Glomerular endothelial cell (primary cell): ENCODE measurements around the gene PTPRN2. TPM values are rescaled to one million over a fixed set of nuclear protein-coding genes. Genes with fewer than 3 reads are reported as not detected.
"Not testable (repeated sequence)": the region's sequence is repeated elsewhere in the genome, so short reads cannot be mapped to it uniquely, and the experiment has no call there.

Experiments
- DNase-seq: peaks from one replicate; pipeline ENCODE4 v3.0.0-alpha.2; 2011; ENCODE audit warnings: low read depth, low spot score; ENCODE audit errors: extremely low read depth
- total RNA-seq: library from RNA; depleted of rRNA; stranded (reverse); fragments of >200 nt; gene quantifications from 2 replicates; pipeline ENCODE4 v1.2.3, GENCODE V29; 2015

The PTPRN2 gene
- total RNA-seq, 1 donor from 2014 or later: 10.0 TPM

DNA sequence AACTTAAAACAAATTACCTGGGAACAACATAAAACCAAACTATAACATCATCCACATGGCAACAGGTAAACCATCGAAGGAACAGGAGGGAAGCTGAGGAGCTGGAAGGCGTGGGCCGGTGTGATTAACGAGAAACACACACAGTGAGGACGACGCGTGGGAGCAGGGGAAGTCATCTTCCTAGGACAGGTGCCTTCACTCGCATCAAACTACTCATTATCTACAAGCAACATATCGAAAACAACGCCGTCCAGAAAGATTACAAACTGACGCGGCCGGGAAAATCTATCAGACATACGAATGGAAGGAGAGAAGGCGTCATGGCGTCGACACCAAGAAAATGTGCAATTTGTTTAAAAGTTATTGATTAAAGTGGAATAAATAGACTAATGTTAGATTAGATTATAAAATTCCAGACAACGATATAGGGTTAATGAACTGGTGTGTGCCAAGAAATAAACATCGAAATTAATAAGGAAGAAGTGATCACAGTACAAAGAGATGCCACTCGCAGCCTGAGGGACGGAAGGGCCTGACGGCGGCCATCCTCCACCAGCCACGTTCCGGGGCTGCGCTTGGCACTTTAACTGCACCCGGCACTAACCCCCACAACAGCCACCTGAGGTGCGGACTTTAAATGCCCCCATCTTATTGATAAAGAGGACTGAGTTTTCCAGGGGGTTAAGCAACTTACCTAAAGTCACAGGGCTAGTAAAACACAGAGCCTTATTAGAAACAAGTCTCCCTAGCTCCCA is 669.1 kb downstream of the PTPRN2 start:
- DNase-seq: no peak

DNA sequence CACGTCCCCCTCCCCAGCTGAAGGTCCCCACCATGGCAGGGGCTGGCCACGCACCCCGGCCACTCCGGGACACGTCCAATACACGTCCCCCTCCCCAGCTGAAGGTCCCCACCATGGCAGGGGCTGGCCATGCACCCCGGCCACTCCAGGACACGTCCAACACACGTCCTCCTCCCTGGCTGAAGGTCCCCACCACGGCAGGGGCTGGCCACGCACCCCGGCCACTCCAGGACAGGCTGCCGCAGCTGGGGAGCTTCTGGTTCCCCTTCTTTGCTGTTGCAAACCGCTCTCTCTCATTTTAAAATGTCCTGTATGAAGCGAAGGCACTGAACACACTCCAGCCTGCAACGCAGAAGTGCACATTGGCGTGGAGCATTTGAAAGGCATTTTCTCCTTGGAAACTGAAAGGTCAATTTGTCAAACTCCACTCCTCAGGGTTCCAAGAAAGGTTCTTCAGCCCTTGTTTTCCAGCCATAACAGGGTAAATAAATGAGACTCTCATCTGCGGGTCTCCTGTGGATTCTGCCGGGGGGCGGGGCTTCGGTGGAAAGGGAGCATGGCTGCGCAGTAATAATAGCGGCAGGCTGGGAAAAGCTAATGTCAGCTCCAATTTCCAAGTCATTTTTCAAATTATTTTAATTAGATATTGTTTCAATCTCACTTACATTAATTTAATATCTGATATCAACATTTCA is 670.5 kb downstream of the PTPRN2 start:
- no peak for DNase-seq

DNA sequence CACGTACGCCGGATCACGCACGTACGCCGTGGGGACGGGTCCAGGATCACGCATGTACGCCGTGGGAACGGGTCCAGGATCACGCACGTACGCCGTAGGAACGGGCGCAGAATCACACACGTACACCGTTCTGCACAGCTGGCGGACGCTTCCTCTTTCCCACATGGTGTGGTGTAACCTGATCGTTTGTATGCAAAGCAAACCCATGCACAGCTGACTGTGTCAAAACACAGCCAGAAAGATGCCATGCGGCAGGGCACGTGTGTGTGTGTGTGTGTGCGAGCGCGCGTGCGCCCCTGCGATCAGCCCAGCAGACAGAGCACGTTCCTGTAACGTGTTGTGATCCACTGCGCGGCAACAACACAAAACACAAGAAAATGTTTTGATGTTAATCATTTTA is 677.2 kb downstream of the PTPRN2 start:
- DNase-seq: no peak

DNA sequence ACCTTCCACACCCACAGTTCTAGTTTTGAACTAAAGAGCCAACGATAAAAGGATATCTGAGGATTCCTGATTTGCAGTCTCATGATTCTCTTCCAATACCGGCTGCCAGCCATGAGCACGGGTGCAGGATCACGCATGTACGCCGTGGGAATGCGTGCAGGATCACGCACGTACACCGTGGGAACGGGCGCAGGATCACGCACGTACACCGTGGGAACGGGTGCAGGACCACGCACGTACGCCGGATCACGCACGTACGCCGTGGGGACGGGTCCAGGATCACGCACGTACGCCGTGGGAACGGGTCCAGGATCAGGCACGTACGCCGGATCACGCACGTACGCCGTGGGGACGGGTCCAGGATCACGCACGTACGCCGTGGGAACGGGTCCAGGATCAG is 677.6 kb downstream of the PTPRN2 start:
- not testable (repeated sequence) for DNase-seq

DNA sequence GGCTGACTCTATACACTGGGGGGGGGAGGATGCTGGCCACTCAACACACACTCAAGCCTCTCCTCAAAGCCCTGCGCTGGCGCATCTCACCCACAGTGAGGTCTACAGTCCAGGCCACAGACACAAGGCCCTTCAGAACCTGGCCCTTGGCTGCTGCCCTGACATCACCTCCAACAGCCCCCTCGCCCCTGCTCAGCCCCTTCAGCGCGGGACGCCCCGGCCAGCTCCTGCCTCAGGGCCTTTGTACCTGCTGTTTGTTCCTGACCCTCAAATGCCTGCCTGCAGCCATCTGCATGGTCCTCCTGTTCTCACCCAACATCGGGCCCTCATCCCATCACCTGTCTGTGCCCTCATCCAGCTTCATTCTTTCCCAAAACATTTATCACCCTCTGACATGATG is 678.3 kb downstream of the PTPRN2 start:
- no peak for DNase-seq

DNA sequence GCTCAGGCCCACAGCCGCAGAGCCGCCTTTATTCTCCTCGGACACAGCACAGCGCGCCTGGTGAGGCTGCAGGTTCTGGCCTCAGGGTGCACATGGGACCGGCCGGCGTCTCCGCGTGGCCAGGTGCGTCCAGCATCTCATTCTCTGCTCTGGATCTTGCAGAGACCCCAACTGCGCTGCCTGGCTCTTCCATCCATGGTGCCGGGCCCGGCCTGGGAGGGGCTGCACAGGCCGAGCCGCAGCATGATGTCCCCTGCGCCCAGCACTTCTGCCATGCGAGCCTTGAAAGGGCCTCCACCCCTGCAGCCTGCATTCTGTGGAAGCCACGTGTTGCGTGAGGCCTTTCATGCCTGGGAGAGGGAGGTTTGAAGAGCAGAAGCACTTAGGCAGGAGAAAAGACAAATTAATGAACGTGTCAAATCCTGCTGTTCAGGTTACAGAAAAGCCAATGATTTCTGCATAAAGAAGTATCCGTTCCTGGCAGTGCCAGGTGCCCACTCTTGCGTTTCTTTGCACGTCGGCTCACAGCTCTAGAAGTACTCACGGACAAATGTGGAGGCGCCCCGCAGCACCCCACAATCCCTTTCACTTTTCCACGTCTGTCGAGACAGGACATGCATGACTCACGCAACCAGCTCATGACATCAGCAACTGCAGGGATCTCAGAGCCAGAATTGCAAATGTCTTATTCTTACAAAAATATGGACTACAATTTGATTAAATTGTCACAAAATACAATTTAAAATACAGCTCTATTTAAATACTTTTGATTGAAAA is 679.4 kb downstream of the PTPRN2 start:
- no peak for DNase-seq

DNA sequence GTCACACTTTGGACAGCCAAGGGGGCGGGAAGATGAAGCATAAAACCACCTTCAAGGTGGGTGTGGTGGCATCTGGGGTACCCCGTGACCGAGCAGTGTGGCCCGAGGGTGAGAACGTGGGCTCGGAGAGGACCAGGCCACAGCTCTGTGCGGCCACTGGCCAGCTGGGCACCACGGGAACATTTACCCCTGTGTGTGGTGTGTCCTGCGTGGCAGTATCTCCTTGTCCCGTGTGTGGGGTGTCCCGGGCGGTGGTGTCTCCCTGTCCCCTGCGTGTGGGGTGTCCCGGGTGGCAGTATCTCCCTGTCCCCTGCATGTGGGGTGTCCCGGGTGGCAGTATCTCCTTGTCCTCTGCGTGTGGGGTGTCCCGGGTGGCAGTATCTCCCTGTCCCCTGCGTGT is 680.5 kb downstream of the PTPRN2 start:
- DNase-seq: no peak

DNA sequence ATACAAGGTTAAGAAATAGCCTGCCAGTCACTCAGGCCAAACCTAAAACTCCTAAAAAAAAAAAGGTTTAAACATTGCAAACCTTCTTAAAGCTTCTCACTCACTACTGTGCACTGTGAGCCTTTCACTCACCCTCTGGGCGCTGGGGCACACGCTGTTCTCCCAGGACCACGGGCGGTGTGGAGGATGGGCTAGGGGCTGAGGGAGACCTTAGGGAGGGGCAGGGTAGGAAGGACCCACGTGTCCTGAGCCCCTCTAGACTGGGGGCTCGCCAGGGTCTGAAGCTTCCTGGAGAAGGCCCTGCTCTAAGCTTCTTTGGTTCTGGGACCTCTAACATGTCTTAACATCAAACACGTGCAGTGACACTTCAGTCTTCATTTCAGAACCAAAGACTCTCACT is 681.0 kb downstream of the PTPRN2 start:
- no peak for DNase-seq

DNA sequence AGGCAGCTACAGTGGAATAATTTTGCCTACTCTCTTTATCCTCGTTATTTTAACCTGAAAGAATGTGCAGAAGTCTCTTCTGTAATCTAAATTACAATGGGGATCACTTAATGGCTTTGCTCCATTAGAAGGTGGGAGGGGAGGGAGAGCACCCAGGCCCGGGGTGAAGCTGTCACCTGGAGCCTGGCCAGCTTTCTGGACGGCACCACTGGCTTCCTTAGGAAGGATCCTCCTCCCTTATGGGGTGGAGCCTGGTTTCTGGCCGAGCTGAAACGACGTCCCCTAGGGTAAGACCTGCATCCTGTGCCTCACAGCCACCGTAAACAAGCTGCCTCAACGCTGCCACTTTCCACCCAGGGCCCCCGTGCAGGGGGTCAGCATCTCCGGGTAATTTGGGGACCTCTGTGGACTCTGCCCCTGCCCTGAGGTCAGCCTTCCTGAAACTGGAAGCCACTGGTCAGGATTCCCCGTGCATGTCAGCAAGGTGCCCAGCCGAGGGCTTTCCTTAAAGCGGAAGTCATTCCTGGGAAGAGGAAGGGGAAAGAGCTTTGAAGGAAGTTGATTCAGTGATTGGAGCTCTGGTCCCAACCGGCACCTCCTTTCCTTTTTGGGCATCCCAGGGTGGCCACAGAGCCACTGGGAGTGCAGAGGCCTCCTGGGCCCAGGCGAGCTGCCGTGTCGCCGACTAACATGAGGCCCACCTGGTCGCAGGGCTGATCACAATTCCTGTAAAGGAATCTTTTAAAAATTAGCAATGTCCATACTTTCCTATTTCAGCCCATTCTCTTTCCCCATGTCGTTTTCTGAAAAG is 681.8 kb downstream of the PTPRN2 start:
- DNase-seq: no peak

DNA sequence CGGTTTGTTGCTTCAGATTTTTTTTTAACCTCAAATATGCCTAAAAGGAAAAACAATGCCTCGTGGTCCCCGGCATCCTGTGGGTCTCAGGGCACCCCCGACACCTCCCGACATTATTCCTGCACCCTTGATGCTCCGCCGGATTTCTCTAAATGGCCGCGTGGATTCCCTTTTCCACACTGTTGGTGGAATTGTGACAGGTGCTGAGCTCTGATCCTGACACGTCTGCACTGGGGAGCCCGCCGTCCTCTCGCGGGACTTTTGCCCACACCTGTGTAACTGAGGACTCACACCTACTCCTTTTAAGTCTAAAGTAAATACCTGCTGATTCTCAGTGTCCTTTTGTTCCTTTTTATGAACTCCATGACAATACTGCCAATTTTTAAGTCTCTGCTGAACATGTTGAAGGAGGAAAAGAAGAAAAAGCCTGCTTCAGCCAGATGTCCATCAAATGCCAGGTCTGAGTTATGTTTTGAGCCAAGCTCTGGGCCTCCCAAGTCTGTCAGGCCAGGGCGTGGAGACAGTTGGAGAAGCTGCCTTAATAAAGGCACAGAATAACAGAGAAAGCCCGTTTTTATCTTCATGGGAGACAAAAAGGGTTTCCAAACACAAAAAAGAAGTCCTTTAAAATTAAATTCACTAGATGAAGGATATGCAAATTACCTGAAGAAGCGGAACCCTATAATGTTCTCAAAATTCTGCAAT is 682.6 kb downstream of the PTPRN2 start:
- no peak for DNase-seq

DNA sequence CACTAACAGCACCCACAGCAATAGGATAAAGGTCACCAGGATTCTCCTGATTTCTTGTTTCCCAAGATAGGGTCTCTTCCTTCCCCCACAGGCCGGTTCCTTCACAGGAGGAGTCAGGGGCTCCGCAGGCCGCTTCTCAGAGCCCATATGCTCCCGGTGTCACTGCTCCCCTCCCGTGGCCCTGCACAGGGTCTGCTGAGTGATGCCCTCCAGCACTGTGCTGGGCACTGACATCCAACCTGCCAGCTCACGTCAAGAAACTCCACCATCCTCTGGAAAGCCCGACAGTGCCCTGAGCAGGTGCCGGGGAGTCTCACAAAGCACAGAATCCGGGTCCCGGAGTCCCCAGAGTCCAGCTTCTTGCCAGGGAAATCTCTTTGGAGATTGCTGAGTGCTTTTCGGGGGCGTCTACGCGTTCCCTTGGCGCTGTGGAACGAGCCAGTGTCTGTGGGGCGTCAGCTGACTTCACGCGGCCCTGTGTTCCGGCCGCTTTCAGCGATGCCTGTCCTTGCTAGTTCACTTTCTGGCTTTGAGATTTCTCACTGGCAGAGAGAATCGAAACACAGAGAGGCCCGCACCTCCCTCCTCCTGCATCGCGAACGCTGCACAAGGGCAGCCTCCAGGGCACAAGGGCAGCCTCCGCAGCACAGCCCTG is 683.3 kb downstream of the PTPRN2 start:
- no peak for DNase-seq

DNA sequence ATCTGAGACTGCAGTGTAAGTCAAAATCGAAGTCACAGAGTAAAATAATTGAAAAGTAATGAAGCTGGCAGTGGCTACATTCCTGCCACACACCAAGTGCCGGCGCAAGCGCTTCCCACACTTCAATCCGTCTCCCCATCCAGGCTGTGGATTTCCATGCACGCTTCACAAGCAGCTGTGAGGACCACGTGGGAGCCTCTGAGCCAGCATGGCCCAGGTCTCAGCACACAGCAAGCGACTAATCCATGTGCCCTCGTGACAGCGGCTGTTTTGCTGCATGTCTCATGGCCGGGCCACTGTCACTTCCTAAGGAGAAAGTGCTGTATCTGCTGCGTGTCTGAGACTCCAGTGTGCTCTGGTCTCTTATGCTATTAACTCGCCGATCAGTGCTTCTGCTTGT is 683.9 kb downstream of the PTPRN2 start:
- no peak for DNase-seq

DNA sequence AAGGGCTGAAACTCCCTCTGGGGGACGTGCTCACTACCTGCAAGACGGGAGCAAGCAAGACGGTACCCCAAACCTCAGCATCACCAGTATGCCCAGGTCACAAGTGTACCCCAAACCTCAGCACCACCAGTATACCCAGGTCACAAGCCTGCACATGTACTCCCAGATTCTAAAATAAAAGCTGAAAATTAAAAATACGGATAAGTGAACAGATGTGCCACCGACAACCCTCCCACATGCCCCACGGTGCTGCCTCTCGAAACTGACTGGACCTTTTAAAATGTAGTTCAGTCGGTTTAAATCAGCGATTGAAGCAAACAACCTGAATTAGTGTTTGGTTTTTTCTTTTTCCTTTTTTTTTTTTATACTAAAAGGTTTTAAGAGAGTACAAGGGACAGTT is 684.3 kb downstream of the PTPRN2 start:
- no peak for DNase-seq

DNA sequence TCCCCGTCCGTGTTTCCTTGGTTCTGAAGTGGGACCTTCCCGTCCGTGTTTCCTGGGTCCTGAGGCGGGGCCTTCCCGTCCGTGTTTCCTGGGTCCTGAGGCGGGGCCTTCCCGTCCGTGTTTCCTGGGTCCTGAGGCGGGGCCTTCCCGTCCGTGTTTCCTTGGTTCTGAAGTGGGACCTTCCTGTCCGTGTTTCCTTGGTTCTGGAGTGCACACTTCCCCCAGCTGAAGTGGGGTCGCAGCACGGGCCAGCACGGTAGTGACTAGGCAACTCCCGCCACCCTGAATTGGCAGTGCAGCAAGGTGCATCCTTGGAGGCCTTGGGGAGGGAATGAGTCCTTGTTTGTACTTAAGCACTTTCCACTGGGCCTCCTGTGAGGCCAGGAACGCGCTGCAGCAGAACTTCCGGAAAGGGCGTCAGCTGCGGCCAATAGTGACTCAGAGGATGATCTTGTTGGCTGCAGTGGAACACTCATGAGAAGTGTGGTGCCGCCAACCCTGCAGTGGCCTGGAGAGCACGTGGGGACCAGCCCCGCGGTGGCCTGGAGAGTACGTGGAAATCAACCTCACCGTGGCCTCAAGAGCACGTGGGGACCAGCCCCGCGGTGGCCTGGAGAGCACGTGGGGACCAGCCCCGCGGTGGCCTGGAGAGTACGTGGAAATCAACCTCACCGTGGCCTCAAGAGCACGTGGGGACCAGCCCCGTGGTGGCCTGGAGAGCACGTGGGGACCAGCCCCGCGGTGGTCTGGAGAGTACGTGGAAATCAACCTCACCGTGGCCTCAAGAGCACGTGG is 685.6 kb downstream of the PTPRN2 start:
- DNase-seq: not testable (repeated sequence)

DNA sequence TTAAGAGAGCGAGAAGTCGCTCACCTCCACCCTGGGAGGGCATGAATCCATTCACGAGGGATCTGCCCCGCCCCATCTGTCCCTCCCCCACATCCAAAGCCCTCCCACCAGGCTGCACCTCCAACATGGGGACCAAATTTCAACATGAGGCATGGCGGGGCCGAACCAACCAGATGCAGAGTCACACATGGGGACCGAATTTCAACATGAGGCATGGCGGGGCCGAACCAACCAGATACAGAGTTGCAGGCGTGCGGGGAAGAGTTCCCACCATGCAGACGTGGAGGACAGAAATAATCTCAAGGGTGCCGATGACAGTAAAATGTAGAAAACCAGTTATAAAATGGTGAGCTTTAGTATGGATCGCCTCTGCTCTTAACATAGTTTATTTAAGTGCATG is 686.5 kb downstream of the PTPRN2 start:
- DNase-seq: no peak

DNA sequence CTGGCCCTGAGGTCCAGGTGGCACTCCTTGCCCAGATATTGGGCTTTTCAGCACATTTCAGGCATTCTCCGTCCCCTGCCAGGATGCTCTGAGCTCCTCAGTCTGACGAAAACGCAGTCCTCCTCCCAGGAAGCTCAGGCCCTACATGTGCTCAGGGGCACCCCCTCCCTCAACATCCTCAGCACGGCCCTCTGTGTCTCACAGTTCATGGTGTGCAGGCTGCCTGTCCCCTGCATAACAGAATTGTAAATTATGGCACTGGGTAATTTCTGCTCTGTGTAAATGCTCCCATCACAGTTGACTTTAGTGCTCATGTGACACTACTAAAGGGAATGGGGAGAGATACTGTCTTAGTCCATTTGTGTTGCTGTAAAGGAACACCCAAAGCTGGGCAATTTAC is 687.1 kb downstream of the PTPRN2 start:
- DNase-seq: no peak

DNA sequence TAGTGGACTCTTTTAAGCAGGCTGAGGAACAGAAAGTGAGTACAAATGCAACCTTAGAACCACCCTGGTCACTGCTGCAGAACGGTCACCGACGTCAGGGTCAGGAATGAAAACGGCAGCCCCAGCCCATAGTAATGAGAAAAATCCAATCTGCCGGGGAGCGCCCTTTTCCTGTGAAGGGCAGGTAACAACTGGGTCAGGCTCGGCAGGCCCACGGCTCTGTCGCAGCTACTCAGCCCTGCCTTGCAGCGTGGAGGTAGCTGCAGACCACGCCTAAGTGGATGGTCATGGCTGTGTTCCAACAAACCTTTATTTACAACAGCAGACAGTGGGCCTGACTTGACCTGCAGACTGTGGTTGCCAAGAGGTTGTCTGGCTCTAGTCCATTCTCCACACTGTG is 687.6 kb downstream of the PTPRN2 start:
- no peak for DNase-seq

DNA sequence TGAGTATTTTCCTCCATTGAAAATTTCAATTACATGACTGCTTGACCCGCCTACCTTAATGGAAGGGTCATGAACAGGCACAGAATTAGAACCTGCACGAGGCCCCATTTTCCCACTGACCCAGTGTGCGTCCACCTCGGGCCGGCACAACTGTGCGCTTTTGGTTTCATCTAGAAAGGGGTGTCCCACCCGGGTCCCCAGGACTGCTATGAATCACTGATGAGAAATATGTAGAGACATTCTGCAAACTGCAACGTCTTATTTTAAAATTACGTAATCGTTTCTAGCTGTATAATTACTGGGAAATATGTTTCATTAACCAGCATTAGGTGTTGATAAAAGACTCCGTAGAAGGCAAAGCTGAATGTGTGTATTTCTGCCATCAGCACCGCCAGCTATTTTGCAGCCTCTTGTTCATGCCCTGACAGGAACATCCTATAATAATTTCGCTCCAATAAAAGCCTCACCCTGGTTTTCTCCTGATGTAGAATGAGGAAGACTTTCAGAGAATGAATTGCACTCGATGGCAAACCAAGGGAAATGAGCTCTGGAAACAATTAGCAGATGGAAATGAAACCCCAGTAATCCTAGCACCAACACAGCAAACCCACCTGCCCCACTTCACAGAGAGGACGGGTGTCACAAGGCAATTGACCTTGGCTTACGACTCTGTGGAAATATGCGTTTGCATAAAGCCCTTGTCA is 688.7 kb downstream of the PTPRN2 start:
- DNase-seq: no peak
